ENCODE measurements around the gene SERGEF. TPM values are rescaled to one million over a fixed set of nuclear protein-coding genes. Genes with fewer than 3 reads are reported as not detected.

Gene SERGEF
- total RNA-seq, 1 donor = 16.9 TPM

DNA sequence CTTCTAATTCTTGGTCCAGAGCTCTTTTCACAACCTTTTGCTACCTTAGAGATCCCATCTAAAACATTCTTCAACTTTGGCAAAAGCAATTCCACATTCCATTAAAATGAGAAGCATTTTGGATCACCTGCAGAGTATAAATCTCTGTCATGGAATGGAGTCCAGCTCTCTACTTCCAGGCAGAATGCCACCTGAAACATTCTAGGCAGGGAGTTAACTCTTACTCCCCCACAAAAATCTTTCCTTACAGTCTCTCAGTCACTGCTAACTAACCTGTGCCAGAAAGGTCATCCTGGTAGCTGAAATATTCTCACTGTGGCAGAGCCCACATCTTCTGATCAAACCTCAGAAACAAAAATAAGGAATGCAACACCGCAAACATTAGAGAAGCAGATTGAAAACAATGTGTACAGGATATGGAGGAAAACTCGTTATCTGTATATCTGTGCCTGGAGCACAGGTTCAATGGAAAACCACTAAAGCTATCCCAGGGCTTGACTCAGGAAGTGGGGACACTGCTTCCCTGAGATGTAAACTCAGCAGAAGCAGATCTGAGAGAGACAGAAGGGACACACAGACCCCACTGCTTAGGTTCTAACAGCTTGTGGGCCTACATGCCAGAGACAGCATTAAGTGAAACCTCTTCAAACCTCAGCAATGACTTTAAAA is 199.3 kb downstream of the SERGEF start:
- no peak overlapping the region for H3K4me3 ChIP-seq (ENCODE audit: low read depth, low read length)
- DNase-seq (ENCODE audit: low read depth) = peak; percentile 61
- TF ChIP-seq CTCF (IDR thresholded peaks at IDR 0.05; ENCODE audit: insufficient read depth, low read length) = no peak

- no peak overlapping the region for H3K4me3 ChIP-seq (ENCODE audit: low read depth, low read length)
- no peak for DNase-seq (ENCODE audit: low read depth)
- no peak for TF ChIP-seq CTCF (IDR thresholded peaks at IDR 0.05; ENCODE audit: insufficient read depth, low read length)
These were observed 200.0 kb downstream of the SERGEF start for GRCh38 chr11:17812865-17813187.

DNA sequence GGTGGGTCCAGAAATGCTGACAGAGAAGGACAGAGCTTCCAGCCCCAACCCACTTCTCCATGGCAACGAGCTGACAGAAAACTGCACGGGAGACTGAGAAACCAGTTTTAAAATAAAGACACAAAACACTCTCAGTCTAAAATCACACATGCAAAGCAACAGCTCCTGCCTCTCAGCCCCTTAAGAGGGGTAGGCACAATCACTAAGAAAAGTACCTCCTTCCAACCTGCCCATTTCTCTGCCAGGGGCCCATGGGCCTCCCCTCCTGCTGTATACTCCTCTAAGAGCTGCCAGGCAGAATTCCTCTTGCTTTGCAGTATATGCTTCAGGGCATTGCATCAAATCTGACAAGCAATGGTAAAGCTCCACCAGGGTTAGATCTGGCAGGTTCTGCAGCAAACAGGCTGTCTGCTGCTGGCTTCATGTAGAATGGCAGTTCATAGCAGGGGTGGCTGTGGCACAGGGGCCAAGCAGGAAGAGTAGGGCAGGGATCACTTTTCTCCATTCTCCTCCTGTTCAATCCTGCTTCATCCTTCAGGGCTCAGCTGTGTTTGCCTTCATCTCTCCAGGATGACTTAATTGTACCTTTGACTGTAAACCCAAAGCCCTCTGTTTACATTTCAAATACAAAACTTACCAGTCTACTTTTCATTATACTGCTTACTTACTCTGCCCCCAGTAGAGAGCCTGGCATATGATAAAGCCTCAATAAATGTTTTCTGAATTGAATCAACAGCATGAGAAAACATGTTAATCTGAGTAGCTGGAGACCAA is 200.6 kb downstream of the SERGEF start:
- no peak overlapping the region for H3K4me3 ChIP-seq (ENCODE audit: low read depth, low read length)
- TF ChIP-seq CTCF (IDR thresholded peaks at IDR 0.05; ENCODE audit: insufficient read depth, low read length) = no peak
- no peak for DNase-seq (ENCODE audit: low read depth)

GRCh38 chr11:17811352-17811751 is 201.5 kb downstream of the SERGEF start:
- H3K4me3 ChIP-seq (ENCODE audit: low read depth, low read length) = no peak overlapping the region
- DNase-seq (ENCODE audit: low read depth) = no peak
- TF ChIP-seq CTCF (IDR thresholded peaks at IDR 0.05; ENCODE audit: insufficient read depth, low read length) = no peak

GRCh38 chr11:17810746-17811145 is 202.1 kb downstream of the SERGEF start:
- DNase-seq (ENCODE audit: low read depth) = peak; percentile 42
- no peak overlapping the region for H3K4me3 ChIP-seq (ENCODE audit: low read depth, low read length)
- no peak for TF ChIP-seq CTCF (IDR thresholded peaks at IDR 0.05; ENCODE audit: insufficient read depth, low read length)

DNA sequence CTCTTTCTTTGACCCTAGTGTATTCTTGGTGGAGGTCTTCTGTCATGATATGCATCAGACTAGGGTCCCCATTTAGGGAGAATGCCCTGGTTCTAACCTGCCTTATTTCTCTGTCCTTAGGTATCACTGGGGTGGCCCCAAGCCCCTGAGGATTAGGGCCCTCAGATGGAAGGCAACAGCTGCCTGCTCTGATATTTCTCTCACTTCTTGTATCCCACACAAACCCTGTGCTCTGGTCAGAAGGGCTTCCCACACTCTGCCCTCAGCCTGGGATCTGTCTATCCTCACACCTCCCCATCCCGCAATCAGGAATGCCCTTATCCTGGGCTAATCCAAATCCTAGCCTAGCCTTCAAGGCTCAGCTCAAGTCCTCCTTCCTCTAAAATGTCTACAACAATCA is 202.8 kb downstream of the SERGEF start:
- no peak for DNase-seq (ENCODE audit: low read depth)
- TF ChIP-seq CTCF (IDR thresholded peaks at IDR 0.05; ENCODE audit: insufficient read depth, low read length) = no peak

More for the DNA sequence above, 202.8 kb downstream of the SERGEF start:
- no peak overlapping the region for H3K4me3 ChIP-seq (ENCODE audit: low read depth, low read length)

All from fibroblast of the aortic adventitia (primary cell).